Umbilical cord (tissue), 2 donors: ENCODE results near the gene COL8A1. TPM values are rescaled to one million over a fixed set of nuclear protein-coding genes. Genes with fewer than 3 reads are reported as not detected.

Experiments used
- DNase-seq: peaks from one replicate; pipeline ENCODE4 v3.0.0-alpha.2; 2015; ENCODE audit warnings: low spot score
- total RNA-seq: library from RNA; depleted of rRNA; stranded (reverse); fragments of >200 nt; gene quantifications from one replicate; pipeline ENCODE4 v1.2.3, GENCODE V29; 2014; ENCODE audit warnings: low replicate concordance; ENCODE audit not compliant: insufficient read depth

COL8A1 gene
- total RNA-seq, 1 donor from 2014 or later: 364 TPM

DNA sequence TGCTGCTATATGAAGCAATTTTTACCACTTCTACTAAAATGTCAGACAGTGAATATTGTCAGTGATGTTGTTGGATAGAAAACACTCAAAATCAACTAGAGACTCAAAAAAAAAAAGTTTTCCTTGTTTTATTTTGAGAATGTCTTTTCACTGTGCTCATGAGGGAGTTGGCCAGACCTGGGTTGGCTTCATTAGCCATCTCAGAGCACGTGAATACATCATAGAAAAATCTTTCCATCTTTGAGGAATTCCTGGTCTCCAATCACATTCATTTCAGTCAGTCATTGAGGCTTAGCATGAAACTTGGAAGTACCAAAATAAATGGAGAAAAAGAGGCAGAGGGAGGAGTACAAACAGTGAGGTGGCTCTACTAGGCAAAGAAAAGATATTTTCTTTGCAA is 121.6 kb downstream of the COL8A1 start:
- no peak for DNase-seq

DNA sequence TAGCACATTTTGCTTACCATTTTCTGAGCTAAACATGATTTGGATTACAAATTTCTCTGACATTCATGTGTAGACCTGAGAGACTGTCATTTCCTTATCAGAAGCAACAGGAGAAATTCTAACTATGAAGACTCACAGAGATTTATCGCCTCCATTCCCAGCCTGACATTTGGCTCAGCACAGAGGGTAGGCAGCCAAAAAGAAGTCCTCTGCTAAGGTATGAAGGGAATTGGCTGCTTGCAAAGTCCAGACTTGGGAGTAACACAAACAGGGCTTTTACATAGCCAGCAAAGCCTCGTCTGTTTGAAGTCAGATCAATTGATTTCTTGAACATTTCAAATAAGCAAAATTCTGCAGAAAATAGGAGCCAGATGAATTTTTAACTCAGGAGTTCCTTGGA is 122.2 kb downstream of the COL8A1 start:
- peak; percentile 55 for DNase-seq

DNA sequence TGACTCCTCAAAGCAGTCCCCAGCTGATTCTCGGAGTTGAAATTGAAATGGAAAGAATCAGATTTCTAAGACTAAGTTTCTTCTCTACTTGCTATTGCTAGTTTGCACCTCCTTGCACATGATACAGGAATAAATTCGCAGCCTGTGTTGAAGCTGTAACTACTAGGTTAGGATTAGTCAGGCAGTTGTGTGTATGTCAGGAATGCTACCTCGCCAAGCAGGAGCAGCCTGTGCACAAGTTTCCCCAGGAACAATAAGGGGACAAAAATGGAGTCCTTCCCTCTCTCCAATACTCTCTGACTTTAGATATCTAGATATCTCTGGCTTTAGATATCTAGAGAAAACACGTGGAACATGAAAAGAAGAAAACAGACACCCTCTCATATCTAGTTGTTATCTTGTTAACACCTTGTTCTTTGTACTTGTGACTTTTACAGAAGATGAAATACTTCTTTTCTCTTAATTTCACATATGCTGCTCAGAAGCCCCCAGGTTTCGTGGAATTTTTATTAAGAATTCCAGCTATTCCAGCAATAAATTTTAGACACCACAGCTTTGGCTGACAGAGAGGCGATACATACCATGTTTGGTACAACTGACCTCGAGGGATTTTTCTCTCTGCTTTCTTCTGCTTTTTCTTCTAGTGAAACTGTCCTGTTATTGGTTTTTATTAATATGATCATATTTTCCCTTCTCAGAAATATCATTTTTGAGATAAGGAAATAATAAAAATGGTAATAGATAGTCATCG is 123.2 kb downstream of the COL8A1 start:
- no peak for DNase-seq

DNA sequence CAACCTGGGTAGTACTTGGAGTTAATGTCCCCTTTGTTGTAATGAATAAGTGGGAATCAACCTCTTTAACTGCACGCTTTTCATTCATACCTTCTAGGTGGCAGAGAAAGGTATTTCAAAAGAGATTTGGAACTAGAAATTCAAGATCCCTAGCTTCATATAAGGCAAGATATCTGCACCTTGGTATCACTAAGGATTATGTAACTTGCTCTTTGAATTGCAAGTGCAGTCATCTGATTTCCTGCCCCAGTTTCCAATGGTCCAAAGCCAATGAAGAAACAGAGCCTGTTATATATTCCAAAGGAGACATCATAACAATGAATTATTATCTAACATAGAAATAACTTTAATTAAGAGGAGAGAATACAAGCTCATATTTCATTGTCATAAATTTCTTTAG is 124.5 kb downstream of the COL8A1 start:
- DNase-seq: no peak

DNA sequence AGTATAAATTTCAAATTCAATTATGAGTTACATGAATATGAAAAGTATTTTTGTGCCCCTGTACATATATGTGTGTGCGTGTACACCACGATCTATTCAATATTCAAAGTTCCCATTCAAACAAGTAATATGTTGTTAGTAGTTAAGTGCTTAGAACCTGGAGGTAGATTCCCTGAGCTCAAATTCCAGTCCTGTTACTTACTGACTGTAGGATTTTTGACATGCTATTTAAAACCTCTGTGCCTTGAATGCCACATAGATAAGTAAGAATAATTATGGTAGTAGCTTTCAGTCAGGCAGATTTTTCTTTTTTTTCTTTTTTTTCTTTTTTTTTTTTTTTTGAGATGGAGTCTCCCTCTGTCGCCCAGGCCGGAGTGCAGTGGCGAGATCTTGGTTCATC is 126.0 kb downstream of the COL8A1 start:
- DNase-seq: no peak

DNA sequence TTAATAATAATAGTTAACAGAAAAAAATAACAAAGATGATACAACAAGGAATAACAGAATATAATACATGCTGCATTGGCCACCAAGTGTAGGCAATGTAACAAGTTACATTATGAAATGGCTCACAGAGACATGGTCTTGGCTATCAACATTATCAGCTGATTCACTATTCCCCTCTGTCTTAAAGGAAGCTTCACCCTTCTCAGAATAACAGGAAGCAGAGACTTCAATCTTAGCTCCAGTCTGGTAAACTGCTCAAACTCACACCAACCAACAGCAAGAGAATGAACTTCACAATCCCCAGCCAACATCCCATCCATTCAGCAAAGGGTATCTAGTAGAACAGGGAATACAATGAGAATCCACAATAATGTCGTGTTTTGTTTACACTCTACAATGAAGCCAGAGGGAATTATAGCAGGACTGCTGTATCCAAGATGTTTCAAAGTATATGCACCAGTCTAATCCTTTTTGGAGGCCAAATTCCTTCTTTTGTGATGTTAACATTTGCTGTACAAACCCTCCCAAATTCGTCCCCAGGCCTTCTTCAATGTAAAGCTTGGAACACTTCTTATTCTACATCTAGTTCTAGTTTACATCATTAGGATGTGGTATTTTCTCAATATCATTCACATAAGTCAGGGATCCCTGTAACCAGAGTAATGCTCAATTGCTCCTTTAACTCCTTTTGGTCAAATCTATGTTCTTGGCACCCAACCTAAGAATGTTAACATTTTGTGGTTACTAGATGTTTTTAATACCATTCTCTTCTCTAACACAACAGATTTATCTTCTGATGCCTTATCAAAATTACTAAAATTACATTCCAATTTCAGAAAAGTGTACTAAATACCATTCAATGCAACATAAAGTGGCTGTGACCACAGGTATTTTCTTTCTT is 126.9 kb downstream of the COL8A1 start:
- no peak for DNase-seq

DNA sequence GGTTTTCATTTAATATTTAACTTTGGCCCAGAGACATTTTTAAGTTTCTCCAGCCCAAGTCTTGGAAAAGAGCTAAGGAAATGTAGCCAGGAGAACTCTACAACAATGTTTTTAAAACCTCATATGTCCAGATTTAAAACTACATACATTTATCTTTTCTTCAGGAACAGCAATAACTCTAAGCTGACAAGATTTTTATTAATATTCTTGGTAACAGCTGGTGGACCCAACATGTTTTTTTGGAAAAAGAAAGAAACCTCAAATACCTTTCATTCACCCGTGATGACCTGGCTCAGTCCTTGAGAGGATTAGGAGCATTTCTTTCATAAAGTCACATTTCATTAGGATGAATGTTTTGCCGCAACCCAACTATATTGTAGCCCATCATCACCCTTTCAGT is 128.9 kb downstream of the COL8A1 start:
- DNase-seq: no peak

DNA sequence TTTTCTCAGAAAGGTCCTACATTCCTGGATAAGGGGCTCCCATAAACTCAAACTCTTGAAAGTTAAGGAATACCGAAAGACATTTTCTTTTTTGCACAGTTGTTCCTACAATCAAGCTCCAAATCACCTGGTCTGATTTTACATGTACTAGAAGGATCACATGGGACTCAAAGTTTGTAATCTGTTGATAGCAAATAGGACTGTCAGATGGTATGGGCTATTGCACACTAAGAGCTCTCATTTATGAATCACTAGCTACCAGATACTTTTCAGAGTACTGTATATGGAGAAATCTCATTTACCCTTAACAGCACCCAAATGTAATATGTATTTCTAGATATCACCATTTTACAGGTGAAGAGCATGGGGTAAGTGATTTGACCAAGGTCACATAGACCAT is 129.7 kb downstream of the COL8A1 start:
- no peak for DNase-seq

DNA sequence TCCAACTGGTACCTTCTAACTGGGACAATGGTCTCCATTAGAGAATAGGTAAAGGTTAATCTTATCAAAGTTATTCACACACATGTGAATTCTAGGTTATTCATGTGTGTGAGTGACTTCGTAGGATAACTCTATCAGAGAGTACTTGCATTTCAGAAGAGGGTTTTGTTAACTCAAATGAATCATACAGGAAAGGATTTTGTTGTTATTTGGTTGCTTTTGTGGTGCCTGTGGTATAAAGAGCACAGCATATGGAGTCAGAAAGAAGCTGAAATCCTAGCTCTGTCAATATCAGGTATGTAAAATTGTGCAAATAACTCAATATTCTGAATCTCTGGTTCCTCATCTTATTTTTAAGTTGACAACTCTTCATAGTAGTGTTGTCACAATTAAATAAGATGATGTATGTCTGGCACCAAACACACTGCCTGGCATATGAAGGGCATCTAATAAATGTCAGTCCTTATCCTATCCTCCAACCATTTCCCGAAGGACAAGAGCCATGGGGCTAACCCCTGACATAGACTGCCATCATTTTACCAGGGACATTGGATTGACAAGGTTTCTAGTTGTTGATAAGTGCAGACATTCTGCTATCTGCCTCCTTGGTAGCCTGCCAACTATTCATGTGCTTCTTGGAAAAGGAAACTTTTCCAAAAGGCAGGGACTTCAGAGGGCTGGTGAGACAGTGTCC is 130.6 kb downstream of the COL8A1 start:
- DNase-seq: no peak

DNA sequence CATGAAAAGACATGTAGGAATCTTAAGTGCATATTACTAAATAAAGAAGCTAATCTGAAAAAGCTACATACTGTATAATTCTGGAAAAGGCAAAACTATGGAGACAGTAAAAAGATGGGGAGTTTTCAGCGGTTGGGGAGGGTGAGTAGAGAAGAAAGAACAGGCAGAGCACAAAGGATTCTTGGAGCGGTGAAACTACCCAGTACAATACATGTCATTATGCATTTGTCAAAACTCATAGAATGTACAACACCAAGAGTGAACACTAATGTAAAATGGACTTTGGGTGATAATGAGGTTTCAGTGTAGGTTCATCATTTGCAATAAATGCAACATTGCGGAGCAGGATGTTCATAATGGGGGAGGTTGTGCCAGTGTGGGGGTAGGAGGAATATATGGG is 133.8 kb downstream of the COL8A1 start:
- DNase-seq: no peak

DNA sequence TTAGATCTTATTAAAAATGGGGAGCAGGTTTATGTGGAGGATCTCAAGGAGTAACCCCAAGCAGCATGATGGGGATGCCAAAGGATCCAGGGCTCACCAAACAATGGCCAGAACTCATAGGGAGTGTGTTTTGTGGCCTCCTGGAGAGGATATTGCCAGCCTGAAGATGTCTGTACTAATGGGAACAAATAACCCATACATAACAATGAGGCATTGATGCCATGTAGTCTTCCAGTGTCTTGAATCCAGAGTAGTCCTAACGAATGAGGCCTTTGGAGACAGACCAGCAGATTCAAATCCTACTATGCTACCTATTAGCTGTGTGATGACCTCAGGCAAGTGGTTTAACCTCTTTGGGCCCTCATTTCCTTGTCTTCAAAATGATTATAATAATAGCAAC is 134.3 kb downstream of the COL8A1 start:
- DNase-seq: no peak

DNA sequence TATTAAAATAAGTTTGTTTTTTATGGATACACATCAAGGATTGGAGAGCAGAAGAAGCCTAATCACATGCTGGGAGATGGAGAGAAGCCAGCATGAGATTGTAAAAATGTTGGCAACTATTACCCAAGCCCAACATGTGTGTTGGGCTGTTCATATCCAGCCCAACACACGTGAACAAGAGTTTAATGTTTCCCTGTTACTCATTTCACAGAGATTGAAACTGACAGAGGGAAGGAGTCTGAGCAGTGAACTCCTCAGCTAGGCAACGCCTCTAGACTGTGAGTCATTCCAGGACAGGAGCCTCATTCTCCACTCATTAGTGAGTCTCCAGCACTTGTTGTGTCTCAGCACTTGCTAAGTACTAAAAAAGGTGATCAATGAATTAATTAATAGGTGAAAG is 136.1 kb downstream of the COL8A1 start:
- peak; percentile 48 for DNase-seq

DNA sequence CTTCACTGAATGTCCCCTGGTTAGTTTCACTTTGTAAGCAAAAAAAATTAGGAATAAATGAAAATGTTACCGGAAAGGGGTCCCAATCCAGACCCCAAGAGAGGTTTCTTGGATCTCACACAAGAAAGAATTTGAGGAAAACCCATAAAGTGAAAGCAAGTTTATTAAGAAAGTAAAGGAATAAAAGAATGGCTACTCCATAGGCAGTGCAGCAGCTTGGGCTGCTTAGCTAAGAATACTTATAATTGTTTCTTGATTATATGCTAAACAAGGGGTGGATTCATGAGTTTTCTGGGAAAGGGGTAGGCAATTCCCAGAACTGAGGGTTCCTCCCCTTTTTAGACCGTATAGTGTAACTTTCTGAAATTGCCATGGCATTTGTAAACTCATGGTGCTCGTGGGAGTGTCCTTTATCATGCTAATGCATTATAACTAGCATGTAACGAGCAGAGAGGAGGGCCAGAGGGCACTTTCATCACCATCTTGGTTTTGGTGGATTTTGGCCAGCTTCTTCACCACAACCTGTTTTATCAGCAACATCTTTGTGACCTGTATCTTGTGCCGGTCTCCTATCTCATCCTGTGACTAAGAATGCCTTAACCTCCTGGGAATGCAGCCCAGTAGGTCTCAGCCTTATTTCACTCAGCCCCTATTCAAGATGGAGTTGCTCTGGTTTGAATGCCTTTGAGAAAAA is 138.3 kb downstream of the COL8A1 start:
- no peak for DNase-seq

DNA sequence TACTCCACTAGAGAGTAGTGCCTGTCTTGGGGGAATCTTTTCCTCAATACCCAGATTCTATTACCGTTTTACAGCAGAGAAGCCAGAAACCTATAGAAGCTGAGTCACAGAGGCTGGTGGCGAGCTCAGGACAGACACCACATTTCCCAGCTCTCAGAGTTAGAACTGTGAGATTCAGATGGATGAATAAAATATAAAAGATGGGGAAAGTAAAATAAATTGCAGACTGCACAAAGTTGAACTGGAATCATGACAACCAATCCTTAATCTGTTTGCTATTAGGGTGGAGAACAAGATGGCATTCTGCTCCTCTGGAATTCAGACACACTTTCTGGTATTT is 138.8 kb downstream of the COL8A1 start:
- no peak for DNase-seq

DNA sequence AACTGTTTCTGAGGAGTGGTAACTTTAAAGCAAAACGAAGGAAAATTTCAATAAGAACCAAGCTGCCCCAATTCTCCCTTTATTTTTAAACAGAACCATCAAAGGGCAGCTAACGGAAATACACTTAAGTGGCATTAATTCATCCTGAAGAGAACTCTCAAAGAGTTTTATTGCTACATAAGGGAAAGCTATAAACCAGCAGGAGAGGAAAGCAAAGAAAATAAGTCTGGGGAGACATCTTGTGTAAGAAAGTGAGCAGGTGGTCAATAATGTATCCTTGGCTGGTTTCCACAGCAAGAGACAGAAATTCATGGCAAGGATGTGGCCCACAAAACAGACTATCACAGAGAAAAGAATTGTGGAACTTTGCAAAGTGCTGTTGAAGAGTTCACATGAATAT is 139.3 kb downstream of the COL8A1 start:
- no peak for DNase-seq

DNA sequence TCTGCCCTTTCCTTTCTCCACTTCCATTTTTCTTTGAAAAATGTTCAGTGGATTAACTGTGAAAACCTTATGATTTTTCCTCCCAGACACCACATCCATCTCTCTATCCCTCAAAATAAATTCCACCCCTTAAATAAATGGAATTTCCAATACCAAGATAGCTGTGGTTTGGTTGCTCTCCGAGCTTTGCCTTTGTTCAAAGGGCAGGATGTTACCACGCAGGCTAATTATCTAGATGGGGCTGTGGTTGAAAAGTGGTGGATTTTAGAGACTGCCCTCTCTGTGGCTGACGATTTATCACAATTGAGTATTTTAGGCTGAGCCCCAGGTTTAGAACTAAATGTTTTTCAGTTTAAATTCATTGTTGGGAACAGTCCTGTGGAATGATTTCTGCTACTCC is 142.4 kb downstream of the COL8A1 start:
- no peak for DNase-seq

DNA sequence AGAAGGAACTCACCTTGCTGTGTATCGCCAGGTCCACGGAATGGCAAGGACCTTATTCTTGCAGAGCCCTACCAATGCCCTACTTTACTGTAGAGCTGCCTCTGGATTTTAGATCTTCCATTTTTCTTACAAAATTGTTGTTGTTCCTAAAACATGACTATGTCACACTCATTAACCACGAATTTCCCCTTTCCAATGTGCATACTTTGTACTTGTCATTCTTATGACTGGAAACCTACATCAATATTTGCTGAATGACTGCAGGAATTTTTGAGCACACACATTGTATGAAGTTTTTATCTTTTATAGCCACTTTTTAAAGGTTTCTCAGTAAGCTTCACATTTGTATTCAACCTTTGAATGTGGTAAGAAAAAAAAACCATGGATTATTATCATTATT is 143.4 kb downstream of the COL8A1 start:
- no peak for DNase-seq

DNA sequence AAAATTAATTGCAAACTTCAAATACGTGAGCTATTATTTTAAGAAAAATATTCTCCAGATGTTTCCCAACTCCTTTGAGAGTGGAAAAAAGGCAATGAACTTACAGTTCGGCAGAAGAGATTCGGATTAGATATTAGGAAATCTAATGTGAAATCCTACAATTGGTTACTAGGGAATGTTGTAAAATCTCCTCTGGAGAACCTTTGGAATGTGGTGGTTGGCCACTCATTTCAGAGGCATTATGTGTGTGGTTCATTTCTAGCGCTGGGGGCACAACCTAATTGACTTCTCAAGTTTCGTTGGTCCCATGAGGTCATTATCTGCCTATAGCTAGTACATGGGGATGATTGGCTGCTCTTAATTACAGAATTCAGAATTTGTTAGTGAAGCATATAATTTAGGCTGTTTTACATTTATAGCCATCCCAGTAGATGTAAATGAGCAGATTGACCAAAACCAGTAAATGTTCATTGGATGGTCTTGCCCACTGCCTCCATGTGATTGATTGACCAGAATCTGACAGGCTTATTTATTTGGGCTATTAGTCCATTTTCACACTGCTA is 144.7 kb downstream of the COL8A1 start:
- no peak for DNase-seq

DNA sequence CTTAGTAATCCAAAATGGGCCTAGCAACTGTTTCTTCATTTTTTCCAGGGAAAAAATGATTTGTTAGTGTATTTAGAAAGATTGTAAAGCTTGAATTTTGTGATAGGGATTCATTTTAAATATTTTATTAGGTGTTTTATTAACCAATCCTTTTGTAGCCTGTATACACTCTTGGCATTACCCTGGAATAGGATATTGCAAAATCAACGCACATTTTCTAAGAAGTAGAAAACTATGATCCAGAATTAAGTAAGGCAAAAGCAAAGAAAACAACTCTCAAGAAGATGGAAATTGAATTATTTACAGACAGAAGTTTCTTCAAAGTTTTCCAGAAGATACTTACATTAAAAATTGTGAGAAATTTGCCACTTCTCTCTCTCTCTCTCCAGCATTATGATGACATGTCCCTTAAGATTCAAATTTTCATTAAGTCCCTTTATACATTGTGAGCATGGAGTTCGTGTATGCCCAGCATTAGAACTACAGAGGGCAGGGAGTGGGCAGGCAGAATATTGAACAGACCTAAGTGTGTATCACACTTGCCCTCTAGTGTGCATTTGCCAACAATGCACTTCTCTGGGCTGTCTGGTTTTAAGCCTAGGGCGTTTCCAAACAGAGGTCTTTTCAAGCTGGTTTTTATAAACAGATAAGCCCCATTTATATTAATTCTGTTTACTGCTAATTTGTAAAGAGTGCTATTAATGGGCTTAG is 150.8 kb downstream of the COL8A1 start:
- DNase-seq: peak; percentile 71

DNA sequence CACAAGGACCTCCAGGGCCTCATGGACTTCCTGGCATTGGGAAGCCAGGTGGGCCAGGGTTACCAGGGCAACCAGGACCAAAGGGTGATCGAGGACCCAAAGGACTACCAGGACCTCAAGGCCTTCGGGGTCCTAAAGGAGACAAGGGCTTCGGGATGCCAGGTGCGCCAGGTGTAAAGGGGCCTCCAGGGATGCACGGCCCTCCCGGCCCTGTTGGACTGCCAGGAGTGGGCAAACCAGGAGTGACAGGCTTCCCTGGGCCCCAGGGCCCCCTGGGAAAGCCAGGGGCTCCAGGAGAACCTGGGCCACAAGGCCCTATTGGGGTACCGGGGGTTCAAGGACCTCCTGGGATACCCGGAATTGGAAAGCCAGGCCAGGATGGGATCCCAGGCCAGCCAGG is 156.1 kb downstream of the COL8A1 start:
- no peak for DNase-seq

DNA sequence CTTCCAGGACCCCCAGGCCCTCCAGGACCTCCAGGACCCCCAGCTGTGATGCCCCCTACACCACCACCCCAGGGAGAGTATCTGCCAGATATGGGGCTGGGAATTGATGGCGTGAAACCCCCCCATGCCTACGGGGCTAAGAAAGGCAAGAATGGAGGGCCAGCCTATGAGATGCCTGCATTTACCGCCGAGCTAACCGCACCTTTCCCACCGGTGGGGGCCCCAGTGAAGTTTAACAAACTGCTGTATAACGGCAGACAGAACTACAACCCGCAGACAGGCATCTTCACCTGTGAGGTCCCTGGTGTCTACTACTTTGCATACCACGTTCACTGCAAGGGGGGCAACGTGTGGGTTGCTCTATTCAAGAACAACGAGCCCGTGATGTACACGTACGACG is 157.2 kb downstream of the COL8A1 start:
- no peak for DNase-seq
